NB4 (cell line): Measurements from ENCODE around the gene KIAA1671.

ENCODE experiments used
- POLR2A ChIP-seq: IDR thresholded peaks from 2 replicates; pipeline ENCODE4 v1.6.1; 2011; ENCODE audit warnings: mild to moderate bottlenecking; ENCODE audit not compliant: insufficient read length; ENCODE audit errors: extremely low read depth
- TF ChIP-seq, protein P1 (sequence below): IDR thresholded peaks from one replicate; pipeline ENCODE4 v1.5.1; 2012; ENCODE audit warnings: low read depth, low read length
- TF ChIP-seq, protein P2 (sequence below): IDR thresholded peaks from 2 replicates; pipeline ENCODE4 v1.6.1; 2011; ENCODE audit warnings: low read depth, low read length

DNA sequence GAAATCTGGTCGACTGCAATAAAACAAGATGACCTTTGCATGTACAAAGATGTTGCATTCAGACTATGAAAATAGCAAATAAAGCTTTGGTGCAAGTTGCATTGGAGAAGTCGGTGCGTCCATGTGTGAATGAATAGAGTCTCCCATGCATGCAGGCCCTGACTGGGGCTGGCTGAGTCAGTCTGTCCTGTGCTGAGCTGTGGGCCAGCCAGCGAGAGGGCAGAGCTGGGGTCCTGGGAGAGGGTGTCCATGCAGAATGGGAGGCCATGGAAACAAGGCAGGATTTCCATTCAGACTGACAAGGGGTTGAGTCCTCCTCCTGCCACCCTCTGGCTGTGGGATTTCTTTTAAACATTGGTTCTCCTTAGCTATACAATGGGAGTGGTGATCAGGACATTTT, 244.8 kb downstream of the KIAA1671 start:
- TF ChIP-seq, protein P1, sequence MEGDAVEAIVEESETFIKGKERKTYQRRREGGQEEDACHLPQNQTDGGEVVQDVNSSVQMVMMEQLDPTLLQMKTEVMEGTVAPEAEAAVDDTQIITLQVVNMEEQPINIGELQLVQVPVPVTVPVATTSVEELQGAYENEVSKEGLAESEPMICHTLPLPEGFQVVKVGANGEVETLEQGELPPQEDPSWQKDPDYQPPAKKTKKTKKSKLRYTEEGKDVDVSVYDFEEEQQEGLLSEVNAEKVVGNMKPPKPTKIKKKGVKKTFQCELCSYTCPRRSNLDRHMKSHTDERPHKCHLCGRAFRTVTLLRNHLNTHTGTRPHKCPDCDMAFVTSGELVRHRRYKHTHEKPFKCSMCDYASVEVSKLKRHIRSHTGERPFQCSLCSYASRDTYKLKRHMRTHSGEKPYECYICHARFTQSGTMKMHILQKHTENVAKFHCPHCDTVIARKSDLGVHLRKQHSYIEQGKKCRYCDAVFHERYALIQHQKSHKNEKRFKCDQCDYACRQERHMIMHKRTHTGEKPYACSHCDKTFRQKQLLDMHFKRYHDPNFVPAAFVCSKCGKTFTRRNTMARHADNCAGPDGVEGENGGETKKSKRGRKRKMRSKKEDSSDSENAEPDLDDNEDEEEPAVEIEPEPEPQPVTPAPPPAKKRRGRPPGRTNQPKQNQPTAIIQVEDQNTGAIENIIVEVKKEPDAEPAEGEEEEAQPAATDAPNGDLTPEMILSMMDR, result no peak
- TF ChIP-seq, protein P2, sequence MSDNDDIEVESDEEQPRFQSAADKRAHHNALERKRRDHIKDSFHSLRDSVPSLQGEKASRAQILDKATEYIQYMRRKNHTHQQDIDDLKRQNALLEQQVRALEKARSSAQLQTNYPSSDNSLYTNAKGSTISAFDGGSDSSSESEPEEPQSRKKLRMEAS, result no peak
- TF ChIP-seq POLR2A, result no peak
